Sigmoid colon (tissue), 7 donors: ENCODE results near the gene INPP5D. TPM values are rescaled to one million over a fixed set of nuclear protein-coding genes. Genes with fewer than 3 reads are reported as not detected.
"Not testable (repeated sequence)": the region's sequence is repeated elsewhere in the genome, so short reads cannot be mapped to it uniquely, and the experiment has no call there.

ENCODE experiments used
- DNase-seq: peaks from one replicate; pipeline ENCODE4 v3.0.0-alpha.2; 2019
- H3K27ac ChIP-seq, 4 donors: fragments of 200-600 bp; sonication (generic); one replicate each; pipeline ENCODE4 v1.5.1; 2016 to 2019; ENCODE audit warnings: mild to moderate bottlenecking in 1 of 4
- H3K27me3 ChIP-seq, 3 donors: fragments of 200-600 bp; sonication (generic); one replicate each; pipeline ENCODE4 v1.5.1; 2019; ENCODE audit warnings: mild to moderate bottlenecking in 1 of 3
- H3K36me3 ChIP-seq, 4 donors: fragments of 200-600 bp; sonication (generic); one replicate each; pipeline ENCODE4 v1.5.1; 2016 to 2019
- H3K4me1 ChIP-seq, 4 donors: fragments of 200-600 bp; sonication (generic); one replicate each; pipeline ENCODE4 v1.5.1; 2017 to 2019
- H3K4me3 ChIP-seq, 4 donors: fragments of 200-600 bp; sonication (generic); one replicate each; pipeline ENCODE4 v1.5.1; 2017 to 2019; ENCODE audit warnings: mild to moderate bottlenecking in 2 of 4, moderate library complexity in 1 of 4
- H3K9me3 ChIP-seq, 4 donors: fragments of 200-600 bp in 3 of 4; sonication (generic) in 3 of 4; one replicate each; pipeline versions ENCODE4 v1.5.1 to v1.6.1; 2013 to 2019
- EP300 ChIP-seq, 4 donors: sonication (generic); formaldehyde crosslinking; IDR thresholded peaks; one replicate each; pipeline ENCODE4 v1.6.1; 2017; ENCODE audit warnings: antibody characterized with exemption in 4 of 4
- POLR2A ChIP-seq, 2 donors: fragments of 450-650 bp; IDR thresholded peaks; one replicate each; pipeline ENCODE4 v1.6.1; 2016; ENCODE audit warnings: antibody characterized with exemption in 2 of 2, mild to moderate bottlenecking in 2 of 2, moderate library complexity in 2 of 2
- POLR2AphosphoS5 ChIP-seq, 4 donors: sonication (generic); formaldehyde crosslinking; IDR thresholded peaks; one replicate each; pipeline ENCODE4 v1.6.1; 2017; ENCODE audit warnings: antibody characterized with exemption in 4 of 4
- WGBS, 2 donors: extraction: QIAGEN DNeasy Blood & Tissue Kit; methylation state at CpG; one replicate each; pipeline ENCODE4 v1.1.7; 2013; 5-methylcytosine and 5-hydroxymethylcytosine counted together
- intact Hi-C: fragments of 100-400 bp; cut with DNase I; formaldehyde crosslinking; loops from one replicate; pipeline ENCODE4 v1.15.1; 2023
- polyA plus RNA-seq, 3 donors: library from polyadenylated mRNA; stranded (reverse); fragments of 200-250 nt; gene quantifications; one replicate each; pipeline ENCODE4 v1.2.3, GENCODE V29; 2013
- total RNA-seq, 4 donors: library from RNA; depleted of rRNA; stranded (reverse); fragments of >200 nt; gene quantifications; one replicate each; pipeline ENCODE4 v1.1.0, GENCODE V29; 2016
- TF ChIP-seq, protein P1 (sequence below), 4 experiments: fragments of 450-650 bp in 3 of 4; fragments of 200-600 bp in 1 of 4; IDR thresholded peaks; one replicate each; pipeline ENCODE4 v1.5.1; 2016 to 2019; ENCODE audit warnings: antibody characterized with exemption in 4 of 4, mild to moderate bottlenecking in 3 of 4, moderate library complexity in 2 of 4
- donor health status: healthy with polysubstance abuse.
- donor health status: Bipolar disorder and iron deficiency.
- donor health status: healthy.

The INPP5D gene
- total and polyA plus RNA-seq, 7 donors = 4.2 to 44.8 (median 8.7) TPM

DNA sequence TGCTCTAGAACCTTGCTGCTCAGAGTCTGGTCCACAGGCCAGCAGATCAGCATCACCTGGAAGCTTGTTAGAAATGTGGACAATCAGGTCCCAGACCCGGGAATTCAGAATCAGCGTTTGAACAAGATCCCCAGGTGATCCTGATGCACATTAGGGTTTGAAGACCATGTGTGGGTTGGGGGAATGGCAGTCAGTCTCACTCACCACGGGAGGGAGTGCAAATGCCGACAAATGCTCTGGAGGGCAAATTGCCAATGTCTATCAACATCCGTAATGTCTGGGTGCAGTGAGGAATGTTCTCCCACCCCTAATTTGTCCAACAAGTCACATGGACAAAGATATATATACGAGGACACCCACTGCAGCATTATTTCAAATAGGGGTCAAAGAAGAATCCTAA, 34.5 kb downstream of the INPP5D start:
- intact Hi-C loops = loop anchor here (5.0 kb wide), 1 partner anchor 158 kb away; the partner anchor contains the start of gene ATG16L1
- no peaks in the 10 kb centered on the region for H3K27me3 ChIP-seq
- no peak overlapping the region for H3K4me3 ChIP-seq
- TF ChIP-seq, protein P1, sequence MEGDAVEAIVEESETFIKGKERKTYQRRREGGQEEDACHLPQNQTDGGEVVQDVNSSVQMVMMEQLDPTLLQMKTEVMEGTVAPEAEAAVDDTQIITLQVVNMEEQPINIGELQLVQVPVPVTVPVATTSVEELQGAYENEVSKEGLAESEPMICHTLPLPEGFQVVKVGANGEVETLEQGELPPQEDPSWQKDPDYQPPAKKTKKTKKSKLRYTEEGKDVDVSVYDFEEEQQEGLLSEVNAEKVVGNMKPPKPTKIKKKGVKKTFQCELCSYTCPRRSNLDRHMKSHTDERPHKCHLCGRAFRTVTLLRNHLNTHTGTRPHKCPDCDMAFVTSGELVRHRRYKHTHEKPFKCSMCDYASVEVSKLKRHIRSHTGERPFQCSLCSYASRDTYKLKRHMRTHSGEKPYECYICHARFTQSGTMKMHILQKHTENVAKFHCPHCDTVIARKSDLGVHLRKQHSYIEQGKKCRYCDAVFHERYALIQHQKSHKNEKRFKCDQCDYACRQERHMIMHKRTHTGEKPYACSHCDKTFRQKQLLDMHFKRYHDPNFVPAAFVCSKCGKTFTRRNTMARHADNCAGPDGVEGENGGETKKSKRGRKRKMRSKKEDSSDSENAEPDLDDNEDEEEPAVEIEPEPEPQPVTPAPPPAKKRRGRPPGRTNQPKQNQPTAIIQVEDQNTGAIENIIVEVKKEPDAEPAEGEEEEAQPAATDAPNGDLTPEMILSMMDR (IDR thresholded peaks at IDR 0.05) = no peak
- no peak for TF ChIP-seq POLR2AphosphoS5 (IDR thresholded peaks at IDR 0.05)
- TF ChIP-seq POLR2A (IDR thresholded peaks at IDR 0.05) = no peak
- no peak for TF ChIP-seq EP300 (IDR thresholded peaks at IDR 0.05)
- H3K9me3 ChIP-seq = no peaks in the 10 kb centered on the region
- no peaks in the 10 kb centered on the region for H3K36me3 ChIP-seq
- H3K4me1 ChIP-seq = no peaks in the 10 kb centered on the region
- H3K27ac ChIP-seq = no peak overlapping the region
- WGBS, 2 donors = 54 to 59% methylated on average over 6 of the region's 6 CpGs
- peak; percentile 12 for DNase-seq

DNA sequence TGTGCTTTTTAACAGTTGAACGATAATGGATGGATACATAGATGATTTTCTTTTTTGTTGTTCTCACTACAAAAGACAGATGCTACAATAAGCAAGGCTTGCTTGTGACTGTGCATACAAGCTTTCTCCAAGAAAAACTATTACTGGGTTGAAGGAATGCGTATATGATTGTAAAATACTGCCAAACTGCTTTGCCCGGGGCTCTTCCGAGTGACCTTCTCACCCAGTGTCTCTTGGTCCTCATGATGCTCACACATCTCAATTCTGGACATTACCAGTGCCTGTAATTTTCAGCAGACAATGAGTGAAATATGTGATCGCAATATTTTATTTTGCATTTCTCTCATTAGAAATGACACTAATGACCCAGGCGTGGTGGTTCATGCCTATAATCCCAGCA, 35.9 kb downstream of the INPP5D start:
- no peak for TF ChIP-seq POLR2A (IDR thresholded peaks at IDR 0.05)
- TF ChIP-seq, protein P1 (IDR thresholded peaks at IDR 0.05) = no peak
- no peak overlapping the region for H3K4me3 ChIP-seq
- WGBS, 2 donors = 64 to 88% methylated on average over 6 of the region's 6 CpGs
- intact Hi-C loops = loop anchor here (5.0 kb wide), 1 partner anchor 156 kb away; the partner anchor contains the start of gene ATG16L1
- no peaks in the 10 kb centered on the region for H3K4me1 ChIP-seq
- H3K27ac ChIP-seq = no peak overlapping the region
- DNase-seq = no peak
- no peaks in the 10 kb centered on the region for H3K27me3 ChIP-seq
- H3K9me3 ChIP-seq = no peaks in the 10 kb centered on the region
- H3K36me3 ChIP-seq = no peaks in the 10 kb centered on the region

DNA sequence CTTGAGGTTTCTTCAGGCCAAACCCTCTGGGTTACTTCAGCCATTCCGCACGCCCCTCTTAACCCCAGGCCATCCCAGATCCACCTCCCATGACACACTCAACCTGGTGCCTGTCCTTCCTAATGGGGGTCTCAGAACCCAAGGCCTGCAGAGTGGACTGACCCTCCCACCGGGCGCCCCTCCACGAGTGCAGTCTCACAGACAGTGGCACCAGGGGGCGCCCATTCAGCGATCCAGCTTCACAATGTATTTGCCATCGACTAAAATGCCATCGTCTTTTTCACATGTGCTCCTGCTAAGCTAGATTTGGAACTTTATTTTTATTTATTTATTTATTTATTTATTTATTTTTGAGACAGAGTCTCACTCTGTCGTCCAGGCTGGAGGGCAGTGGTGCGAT, 38.5 kb downstream of the INPP5D start:
- DNase-seq = peak; percentile 39
- no peaks in the 10 kb centered on the region for H3K27me3 ChIP-seq
- H3K36me3 ChIP-seq = no peaks in the 10 kb centered on the region
- intact Hi-C loops = loop anchor here (5.0 kb wide), 1 partner anchor 154 kb away; the partner anchor contains the start of gene ATG16L1
- no peaks in the 10 kb centered on the region for H3K9me3 ChIP-seq
- H3K27ac ChIP-seq = no peak overlapping the region
- no peaks in the 10 kb centered on the region for H3K4me1 ChIP-seq
- TF ChIP-seq EP300 (IDR thresholded peaks at IDR 0.05) = no peak
- no peak for TF ChIP-seq POLR2A (IDR thresholded peaks at IDR 0.05)
- TF ChIP-seq, protein P1 (IDR thresholded peaks at IDR 0.05) = no peak
- no peak for TF ChIP-seq POLR2AphosphoS5 (IDR thresholded peaks at IDR 0.05)
- WGBS, 2 donors = 53 to 82% methylated on average over 11 of the region's 11 CpGs
- no peak overlapping the region for H3K4me3 ChIP-seq

DNA sequence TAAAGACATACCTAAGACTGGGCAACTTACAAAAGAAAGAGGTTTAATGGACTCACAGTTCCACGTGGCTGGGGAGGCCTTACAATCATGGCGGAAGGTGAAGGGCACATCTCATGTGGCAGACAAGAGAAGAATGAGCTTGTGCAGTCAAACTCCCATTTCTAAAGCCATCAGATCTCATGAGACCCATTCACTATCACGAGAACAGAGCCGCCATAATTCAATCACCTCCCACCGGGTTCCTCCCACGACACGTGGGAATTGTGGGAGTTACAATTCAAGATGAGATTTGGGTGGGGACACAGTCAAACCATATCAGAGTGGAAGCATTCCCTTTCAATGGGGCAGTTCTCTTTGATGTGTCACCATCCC, 39.7 kb downstream of the INPP5D start:
- intact Hi-C loops = loop anchor here (5.0 kb wide), 1 partner anchor 152 kb away; the partner anchor contains the start of gene ATG16L1
- WGBS, 2 donors = 90 to 93% methylated on average over 7 of the region's 7 CpGs
- DNase-seq = not testable (repeated sequence)

DNA sequence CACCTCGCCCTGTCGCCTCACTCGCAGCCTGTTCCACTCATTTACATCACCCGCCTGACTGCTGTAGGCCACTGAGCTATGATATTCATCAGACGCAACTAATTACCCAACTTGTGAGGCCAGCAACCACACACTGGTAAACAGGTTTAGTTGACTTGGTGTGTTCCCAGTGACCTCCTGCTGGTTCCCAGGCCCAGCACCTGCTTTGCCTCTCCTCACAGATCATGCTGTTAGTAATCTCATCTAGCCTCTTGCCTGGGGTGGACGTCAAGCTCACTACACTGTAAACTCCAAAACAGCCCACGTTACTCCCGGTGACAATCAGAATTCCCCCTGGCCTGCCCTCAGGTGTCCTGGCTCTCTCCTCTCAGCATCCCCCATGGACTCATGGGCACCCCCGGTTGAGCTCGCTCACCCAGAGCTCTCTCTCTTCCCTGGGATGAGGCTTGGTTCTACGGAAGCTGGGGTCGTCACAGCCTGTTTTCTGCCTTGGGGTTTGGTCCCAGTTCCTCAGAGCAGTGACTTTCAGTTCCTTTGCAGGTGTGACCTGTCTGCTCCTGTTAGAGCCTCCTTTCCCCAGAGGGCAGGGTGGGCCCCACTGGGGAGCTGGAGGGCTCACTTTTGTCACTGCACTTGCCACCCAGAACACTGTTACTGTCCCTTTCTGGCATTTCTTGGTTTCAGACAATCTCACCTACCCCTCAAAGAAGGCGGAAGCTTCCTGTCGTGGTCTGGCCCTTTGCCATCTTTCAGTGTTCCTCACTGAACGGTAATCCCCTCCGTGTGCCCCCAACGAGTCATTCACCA, 40.3 kb downstream of the INPP5D start:
- no peak for TF ChIP-seq EP300 (IDR thresholded peaks at IDR 0.05)
- TF ChIP-seq POLR2A (IDR thresholded peaks at IDR 0.05) = no peak
- H3K9me3 ChIP-seq = no peaks in the 10 kb centered on the region
- no peaks in the 10 kb centered on the region for H3K4me1 ChIP-seq
- H3K27ac ChIP-seq = no peak overlapping the region
- H3K36me3 ChIP-seq = no peaks in the 10 kb centered on the region
- H3K27me3 ChIP-seq = no peaks in the 10 kb centered on the region
- H3K4me3 ChIP-seq = no peak overlapping the region
- WGBS, 2 donors = 57 to 83% methylated on average over 17 of the region's 17 CpGs
- no peak for DNase-seq
- intact Hi-C loops = no loop called here

More for the DNA sequence above, 39.7 kb downstream of the INPP5D start:
- not testable (repeated sequence) for H3K27me3 ChIP-seq, H3K27ac ChIP-seq, H3K9me3 ChIP-seq, H3K4me1 ChIP-seq, H3K4me3 ChIP-seq, H3K36me3 ChIP-seq
